ENCODE measurements around the gene VKORC1L1.

DNA sequence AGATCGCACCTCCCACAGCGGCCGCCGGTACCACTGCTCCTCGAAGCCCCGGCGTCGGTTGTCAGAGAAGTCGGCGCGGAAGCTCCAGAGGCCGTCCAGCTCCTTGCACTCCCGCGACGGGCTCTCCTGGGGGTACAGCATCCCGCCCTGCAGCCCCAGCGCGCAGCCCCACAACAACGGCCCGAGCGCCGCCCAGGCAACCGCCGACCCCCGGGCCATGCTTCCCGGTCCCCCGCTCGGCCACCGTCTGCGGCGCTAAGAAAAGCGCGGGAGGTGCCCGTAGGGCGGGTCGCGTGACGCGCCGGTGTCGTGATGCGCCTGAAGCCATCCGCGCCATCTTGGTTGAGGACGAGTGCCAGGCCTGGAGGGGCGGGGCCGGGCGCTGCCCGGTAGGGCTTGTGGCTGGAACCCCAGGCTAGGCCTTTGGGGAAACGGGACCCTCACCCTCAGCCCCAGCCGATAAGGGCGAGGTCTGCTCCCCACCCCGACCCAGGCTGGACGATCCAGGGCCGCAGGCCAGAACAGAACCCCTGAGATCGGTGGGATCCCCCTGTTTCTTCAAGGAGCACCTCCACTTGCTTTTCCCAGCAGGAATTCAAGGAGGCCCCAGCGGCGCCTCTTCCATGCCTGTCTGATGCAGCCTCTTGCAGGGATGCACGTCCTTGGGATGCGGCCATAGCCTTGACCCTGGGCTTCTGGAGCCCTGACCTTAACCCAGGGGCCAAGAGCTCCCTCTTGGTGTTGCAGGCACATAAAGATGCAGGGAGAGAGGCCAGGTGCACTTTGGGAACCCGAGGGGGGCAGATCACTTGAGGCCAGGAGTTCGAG is 109.3 kb downstream of the VKORC1L1 start, which contains the start of gene GUSB:
- TF ChIP-seq, protein P1, sequence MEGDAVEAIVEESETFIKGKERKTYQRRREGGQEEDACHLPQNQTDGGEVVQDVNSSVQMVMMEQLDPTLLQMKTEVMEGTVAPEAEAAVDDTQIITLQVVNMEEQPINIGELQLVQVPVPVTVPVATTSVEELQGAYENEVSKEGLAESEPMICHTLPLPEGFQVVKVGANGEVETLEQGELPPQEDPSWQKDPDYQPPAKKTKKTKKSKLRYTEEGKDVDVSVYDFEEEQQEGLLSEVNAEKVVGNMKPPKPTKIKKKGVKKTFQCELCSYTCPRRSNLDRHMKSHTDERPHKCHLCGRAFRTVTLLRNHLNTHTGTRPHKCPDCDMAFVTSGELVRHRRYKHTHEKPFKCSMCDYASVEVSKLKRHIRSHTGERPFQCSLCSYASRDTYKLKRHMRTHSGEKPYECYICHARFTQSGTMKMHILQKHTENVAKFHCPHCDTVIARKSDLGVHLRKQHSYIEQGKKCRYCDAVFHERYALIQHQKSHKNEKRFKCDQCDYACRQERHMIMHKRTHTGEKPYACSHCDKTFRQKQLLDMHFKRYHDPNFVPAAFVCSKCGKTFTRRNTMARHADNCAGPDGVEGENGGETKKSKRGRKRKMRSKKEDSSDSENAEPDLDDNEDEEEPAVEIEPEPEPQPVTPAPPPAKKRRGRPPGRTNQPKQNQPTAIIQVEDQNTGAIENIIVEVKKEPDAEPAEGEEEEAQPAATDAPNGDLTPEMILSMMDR (IDR thresholded peaks at IDR 0.05; ENCODE audit: low read depth, low read length): no peak
- TF ChIP-seq EZH2phosphoT487 (IDR thresholded peaks at IDR 0.05; ENCODE audit: low read depth): no peak

Measured in OCI-LY3 (cell line).